Measurements from ENCODE around the gene DGAT2L6. TPM values are rescaled to one million over a fixed set of nuclear protein-coding genes. Genes with fewer than 3 reads are reported as not detected.

DGAT2L6 gene
- 0.20 TPM in 1 of 2 replicates, not detected in the other for total RNA-seq

DNA sequence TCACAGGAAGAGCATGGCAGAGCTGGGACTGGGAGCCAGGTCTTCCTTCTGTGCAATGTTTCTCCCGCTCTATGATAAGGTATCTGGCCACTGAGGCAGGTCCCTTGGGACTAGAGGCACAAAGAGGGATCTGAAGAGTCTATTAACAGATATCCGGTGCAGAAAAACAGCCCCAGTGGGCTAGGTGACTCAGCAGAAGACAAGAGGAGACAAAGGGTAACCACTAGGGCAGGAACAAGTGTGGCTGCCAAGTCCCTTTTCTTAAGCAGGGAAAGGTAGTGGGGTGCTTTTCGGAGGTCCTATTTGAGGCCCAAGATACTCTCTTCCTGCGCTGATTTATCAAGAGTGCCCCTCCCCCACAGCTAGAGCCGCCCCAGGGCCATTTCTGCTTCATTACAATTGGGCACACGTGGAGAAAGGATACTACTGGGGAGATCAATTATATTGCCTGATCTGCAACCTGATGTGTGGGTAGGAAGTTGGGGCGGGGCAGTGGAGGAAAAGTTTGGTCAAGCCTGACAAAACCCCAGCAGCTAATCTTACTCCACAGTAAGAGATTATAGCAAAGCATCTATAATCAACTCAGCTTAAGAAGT, at the start of gene DGAT2L6:
DGAT2L6 (plus strand) TSS at position 546 of the 596 bp plus-strand sequence. CDS start 100 bp downstream, outside the sequence.

DNA sequence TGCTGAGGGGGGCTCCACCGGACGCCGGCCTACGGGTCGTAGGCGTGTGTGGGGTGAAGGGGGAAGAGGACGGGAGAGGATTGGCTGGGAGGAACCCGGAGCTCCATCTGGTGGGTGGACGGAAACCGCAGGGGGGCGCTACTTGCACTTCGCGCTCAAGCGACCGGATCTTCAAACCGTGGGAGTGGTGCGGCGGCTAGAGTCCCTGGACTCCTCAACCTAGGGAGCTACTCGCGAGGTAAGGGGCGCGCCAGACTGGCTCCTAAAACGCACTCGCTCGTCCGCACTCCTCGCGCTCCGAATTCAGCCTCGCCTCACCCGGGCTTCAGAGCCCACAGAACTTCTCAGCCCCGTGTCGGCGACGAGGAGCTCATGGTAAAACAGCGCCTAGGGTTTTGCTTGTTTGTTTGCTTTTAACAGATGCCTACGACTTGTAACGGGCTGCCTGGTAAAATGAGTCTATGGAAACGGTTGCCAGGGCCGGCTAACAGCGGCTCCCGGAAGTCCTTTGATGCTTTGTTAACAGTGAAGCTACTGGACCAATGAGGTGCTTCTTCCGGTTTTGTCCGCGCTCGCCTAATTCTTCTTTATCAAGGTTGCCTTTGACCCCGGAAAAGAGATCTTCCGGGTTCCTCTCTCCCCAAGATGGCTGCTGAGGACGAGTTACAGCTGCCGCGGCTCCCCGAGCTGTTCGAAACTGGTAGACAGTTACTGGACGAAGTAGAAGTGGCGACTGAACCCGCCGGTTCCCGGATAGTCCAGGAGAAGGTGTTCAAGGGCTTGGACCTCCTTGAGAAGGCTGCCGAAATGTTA, 43.8 kb upstream of the DGAT2L6 start, which contains the start of gene IGBP1:
IGBP1 (plus strand) TSS at position 145 of the 813 bp plus-strand sequence; CDS start at position 646, 501 bp downstream.

DNA sequence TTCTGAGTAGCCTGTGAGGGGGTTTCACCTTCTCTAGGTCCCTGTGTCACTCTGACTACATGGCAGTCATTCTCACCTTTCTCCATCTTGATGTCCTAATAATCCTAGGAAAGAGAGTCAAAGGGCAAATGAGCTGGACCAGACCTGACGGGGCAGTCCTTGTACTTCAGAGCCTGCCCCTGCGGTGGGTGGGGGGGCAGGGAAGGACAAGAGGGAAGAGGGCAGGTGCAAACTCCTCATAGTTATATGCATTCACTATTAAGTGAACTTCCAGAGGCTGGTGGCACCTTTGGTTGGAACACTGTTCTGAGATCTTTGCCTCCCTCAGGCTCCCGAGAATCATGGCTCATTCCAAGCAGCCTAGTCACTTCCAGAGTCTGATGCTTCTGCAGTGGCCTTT, 57.1 kb downstream of the DGAT2L6 start, which contains the start of gene AWAT1:
AWAT1 (plus strand) TSS at position 301 of the 400 bp plus-strand sequence; CDS start at position 342, 41 bp downstream.

Other genes starting within 250 kb of the DGAT2L6 start
- gene AWAT2, start 127.5 kb upstream of the DGAT2L6 start, total RNA-seq = not detected in 2 replicates
- not detected in 2 replicates for gene OTUD6A, start 115.0 kb upstream of the DGAT2L6 start, total RNA-seq
- 41.4 and 41.8 TPM in 2 replicates for gene IGBP1, start 44.0 kb upstream of the DGAT2L6 start, total RNA-seq
- gene AWAT1, start 57.2 kb downstream of the DGAT2L6 start, total RNA-seq = not detected in 2 replicates
- not detected in 2 replicates for gene P2RY4, start 82.7 kb downstream of the DGAT2L6 start, total RNA-seq
- not detected in 2 replicates for gene ARR3, start 90.9 kb downstream of the DGAT2L6 start, total RNA-seq
- gene RAB41, start 104.7 kb downstream of the DGAT2L6 start, total RNA-seq = not detected in 2 replicates
- gene PDZD11, start 112.4 kb downstream of the DGAT2L6 start, total RNA-seq = 50.4 and 53.7 TPM in 2 replicates
- gene KIF4A, start 112.6 kb downstream of the DGAT2L6 start, total RNA-seq = 21.1 and 21.7 TPM in 2 replicates
- not detected in 2 replicates for gene GDPD2, start 245.8 kb downstream of the DGAT2L6 start, total RNA-seq